HepG2 (cell line): ENCODE data around the gene PLCD4. TPM values are rescaled to one million over a fixed set of nuclear protein-coding genes. Genes with fewer than 3 reads are reported as not detected.

ENCODE experiments used
- ASH2L ChIP-seq: fragments of 300-600, 200-600 bp; sonication (generic); IDR thresholded peaks from 2 replicates; pipeline ENCODE4 v1.7.0; 2017; ENCODE audit warnings: low read depth, mild to moderate bottlenecking, moderate library complexity, mixed read lengths, low read length; ENCODE audit not compliant: insufficient read length
- CENPT ChIP-seq: sonication (generic); formaldehyde crosslinking; IDR thresholded peaks from 2 replicates; pipeline ENCODE4 v1.8.0; 2022; ENCODE audit warnings: low read depth, mild to moderate bottlenecking, moderate library complexity, missing genetic modification reagents
- HNRNPUL1 ChIP-seq: fragments of 200-400 bp; formaldehyde crosslinking; IDR thresholded peaks from 2 replicates; pipeline ENCODE4 v1.6.1; 2017; ENCODE audit warnings: low read depth, mild to moderate bottlenecking, low read length, moderate library complexity
- MAF1 ChIP-seq: sonication (generic); formaldehyde crosslinking; IDR thresholded peaks from 2 replicates; pipeline ENCODE4 v1.5.0; 2020; ENCODE audit warnings: missing genetic modification reagents, borderline replicate concordance
- PAF1 ChIP-seq: IDR thresholded peaks from 2 replicates; pipeline ENCODE4 v1.6.1; 2016; ENCODE audit warnings: missing genetic modification reagents, missing compliant biosample characterization
- PHF21A ChIP-seq: sonication (generic); formaldehyde crosslinking; IDR thresholded peaks from 2 replicates; pipeline ENCODE4 v1.5.0; 2020; ENCODE audit warnings: mild to moderate bottlenecking, missing genetic modification reagents
- PPARG ChIP-seq: conservative IDR thresholded peaks from 2 replicates; pipeline ENCODE4 v1.6.1; 2016; ENCODE audit warnings: missing biosample characterization, missing genetic modification reagents
- RAD51 ChIP-seq: fragments of 450-650 bp; IDR thresholded peaks from 2 replicates; pipeline ENCODE4 v1.6.1; 2016; ENCODE audit warnings: borderline replicate concordance
- ZBTB26 ChIP-seq: IDR thresholded peaks from 2 replicates; pipeline ENCODE4 v1.6.1; 2016; ENCODE audit warnings: missing compliant biosample characterization, missing genetic modification reagents, borderline replicate concordance
- ZBTB37 ChIP-seq: sonication (generic); formaldehyde crosslinking; IDR thresholded peaks from 2 replicates; pipeline ENCODE4 v1.4.0; 2020; ENCODE audit warnings: mild to moderate bottlenecking, missing genetic modification reagents
- ZBTB7B ChIP-seq: sonication (generic); formaldehyde crosslinking; IDR thresholded peaks from 2 replicates; pipeline ENCODE4 v1.4.0; 2020; ENCODE audit warnings: missing genetic modification reagents
- ZNF136 ChIP-seq: sonication (generic); formaldehyde crosslinking; IDR thresholded peaks from 2 replicates; pipeline ENCODE4 v1.8.1; 2022; ENCODE audit warnings: low read depth, mild to moderate bottlenecking, moderate library complexity, missing genetic modification reagents
- ZNF350 ChIP-seq: sonication (generic); formaldehyde crosslinking; IDR thresholded peaks from 2 replicates; pipeline ENCODE4 v1.4.0; 2020; ENCODE audit warnings: mild to moderate bottlenecking, low read depth, missing genetic modification reagents, borderline replicate concordance
- ZNF451 ChIP-seq: sonication (generic); formaldehyde crosslinking; IDR thresholded peaks from 2 replicates; pipeline ENCODE4 v1.5.0; 2020; ENCODE audit warnings: mild to moderate bottlenecking, missing genetic modification reagents
- ZNF709 ChIP-seq: sonication (generic); formaldehyde crosslinking; IDR thresholded peaks from 2 replicates; pipeline ENCODE4 v1.5.0; 2020; ENCODE audit warnings: mild to moderate bottlenecking, missing genetic modification reagents
- ZNF816 ChIP-seq: sonication (generic); formaldehyde crosslinking; IDR thresholded peaks from 2 replicates; pipeline ENCODE4 v1.8.0; 2022; ENCODE audit warnings: missing genetic modification reagents, mild to moderate bottlenecking, borderline replicate concordance
- polyA plus RNA-seq, 8 experiments: library from polyadenylated mRNA; depleted of rRNA in 3 of 8; stranded (reverse) in 7 of 8; unstranded in 1 of 8; fragments of >200 nt; fragmentation: Illumina TruSeq in 4 of 8; extraction: Trizol in 4 of 8; gene quantifications; 2 replicates each; pipeline versions ENCODE4 v1.2.1 to v1.2.3, GENCODE V29; 2011 to 2016; ENCODE audit warnings: low read depth in 4 of 8, missing spikeins in 1 of 8, mixed read lengths in 1 of 8; ENCODE audit not compliant: insufficient read depth in 1 of 8
- total RNA-seq, 5 experiments: library from RNA; depleted of rRNA; stranded (reverse); fragments of >200 nt; fragmentation: Illumina TruSeq; extraction: Trizol; gene quantifications; 2 replicates each; pipeline ENCODE4 v1.2.3, GENCODE V29; 2016; ENCODE audit warnings: low read depth in 1 of 5
- TF ChIP-seq, protein P1 (sequence below): sonication (generic); formaldehyde crosslinking; conservative IDR thresholded peaks from 2 replicates; pipeline ENCODE4 v1.4.0; 2020; ENCODE audit warnings: missing genetic modification reagents
- TF ChIP-seq, protein P2 (sequence below): sonication (generic); formaldehyde crosslinking; IDR thresholded peaks from 2 replicates; pipeline ENCODE4 v1.5.1; 2020; ENCODE audit warnings: mild to moderate bottlenecking, missing genetic modification reagents, borderline replicate concordance

Gene PLCD4
- total and polyA plus RNA-seq, 2 of the 13 experiments (the other 11 are each of a cell fraction or from before 2014, with no cell fraction given), result 0.26 TPM; not detected in 1

GRCh38 chr2:218568190-218569037, 39.3 kb upstream of the PLCD4 start, which contains the start of the genes CNOT9 and USP37 (continued):
- TF ChIP-seq, protein P1, sequence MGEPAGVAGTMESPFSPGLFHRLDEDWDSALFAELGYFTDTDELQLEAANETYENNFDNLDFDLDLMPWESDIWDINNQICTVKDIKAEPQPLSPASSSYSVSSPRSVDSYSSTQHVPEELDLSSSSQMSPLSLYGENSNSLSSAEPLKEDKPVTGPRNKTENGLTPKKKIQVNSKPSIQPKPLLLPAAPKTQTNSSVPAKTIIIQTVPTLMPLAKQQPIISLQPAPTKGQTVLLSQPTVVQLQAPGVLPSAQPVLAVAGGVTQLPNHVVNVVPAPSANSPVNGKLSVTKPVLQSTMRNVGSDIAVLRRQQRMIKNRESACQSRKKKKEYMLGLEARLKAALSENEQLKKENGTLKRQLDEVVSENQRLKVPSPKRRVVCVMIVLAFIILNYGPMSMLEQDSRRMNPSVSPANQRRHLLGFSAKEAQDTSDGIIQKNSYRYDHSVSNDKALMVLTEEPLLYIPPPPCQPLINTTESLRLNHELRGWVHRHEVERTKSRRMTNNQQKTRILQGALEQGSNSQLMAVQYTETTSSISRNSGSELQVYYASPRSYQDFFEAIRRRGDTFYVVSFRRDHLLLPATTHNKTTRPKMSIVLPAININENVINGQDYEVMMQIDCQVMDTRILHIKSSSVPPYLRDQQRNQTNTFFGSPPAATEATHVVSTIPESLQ (CRISPR knock-in tag), result peak; percentile 78; the same call in 1 of the 2 replicates
- TF ChIP-seq, protein P2, sequence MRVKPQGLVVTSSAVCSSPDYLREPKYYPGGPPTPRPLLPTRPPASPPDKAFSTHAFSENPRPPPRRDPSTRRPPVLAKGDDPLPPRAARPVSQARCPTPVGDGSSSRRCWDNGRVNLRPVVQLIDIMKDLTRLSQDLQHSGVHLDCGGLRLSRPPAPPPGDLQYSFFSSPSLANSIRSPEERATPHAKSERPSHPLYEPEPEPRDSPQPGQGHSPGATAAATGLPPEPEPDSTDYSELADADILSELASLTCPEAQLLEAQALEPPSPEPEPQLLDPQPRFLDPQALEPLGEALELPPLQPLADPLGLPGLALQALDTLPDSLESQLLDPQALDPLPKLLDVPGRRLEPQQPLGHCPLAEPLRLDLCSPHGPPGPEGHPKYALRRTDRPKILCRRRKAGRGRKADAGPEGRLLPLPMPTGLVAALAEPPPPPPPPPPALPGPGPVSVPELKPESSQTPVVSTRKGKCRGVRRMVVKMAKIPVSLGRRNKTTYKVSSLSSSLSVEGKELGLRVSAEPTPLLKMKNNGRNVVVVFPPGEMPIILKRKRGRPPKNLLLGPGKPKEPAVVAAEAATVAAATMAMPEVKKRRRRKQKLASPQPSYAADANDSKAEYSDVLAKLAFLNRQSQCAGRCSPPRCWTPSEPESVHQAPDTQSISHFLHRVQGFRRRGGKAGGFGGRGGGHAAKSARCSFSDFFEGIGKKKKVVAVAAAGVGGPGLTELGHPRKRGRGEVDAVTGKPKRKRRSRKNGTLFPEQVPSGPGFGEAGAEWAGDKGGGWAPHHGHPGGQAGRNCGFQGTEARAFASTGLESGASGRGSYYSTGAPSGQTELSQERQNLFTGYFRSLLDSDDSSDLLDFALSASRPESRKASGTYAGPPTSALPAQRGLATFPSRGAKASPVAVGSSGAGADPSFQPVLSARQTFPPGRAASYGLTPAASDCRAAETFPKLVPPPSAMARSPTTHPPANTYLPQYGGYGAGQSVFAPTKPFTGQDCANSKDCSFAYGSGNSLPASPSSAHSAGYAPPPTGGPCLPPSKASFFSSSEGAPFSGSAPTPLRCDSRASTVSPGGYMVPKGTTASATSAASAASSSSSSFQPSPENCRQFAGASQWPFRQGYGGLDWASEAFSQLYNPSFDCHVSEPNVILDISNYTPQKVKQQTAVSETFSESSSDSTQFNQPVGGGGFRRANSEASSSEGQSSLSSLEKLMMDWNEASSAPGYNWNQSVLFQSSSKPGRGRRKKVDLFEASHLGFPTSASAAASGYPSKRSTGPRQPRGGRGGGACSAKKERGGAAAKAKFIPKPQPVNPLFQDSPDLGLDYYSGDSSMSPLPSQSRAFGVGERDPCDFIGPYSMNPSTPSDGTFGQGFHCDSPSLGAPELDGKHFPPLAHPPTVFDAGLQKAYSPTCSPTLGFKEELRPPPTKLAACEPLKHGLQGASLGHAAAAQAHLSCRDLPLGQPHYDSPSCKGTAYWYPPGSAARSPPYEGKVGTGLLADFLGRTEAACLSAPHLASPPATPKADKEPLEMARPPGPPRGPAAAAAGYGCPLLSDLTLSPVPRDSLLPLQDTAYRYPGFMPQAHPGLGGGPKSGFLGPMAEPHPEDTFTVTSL (CRISPR knock-in tag), result peak; percentile 69; the same call in 1 of the 2 replicates
- TF ChIP-seq MAF1 (CRISPR knock-in tag) (peak; percentile 83; the same call in 1 of the 2 replicates), RAD51 (no peak), ASH2L (peak; percentile 96), PAF1 (CRISPR knock-in tag) (no peak), ZNF451 (CRISPR knock-in tag) (peak; percentile 99), CENPT (CRISPR knock-in tag) (peak; percentile 71; the same call in 1 of the 2 replicates), PHF21A (CRISPR knock-in tag) (peak; percentile 94; the same call in 1 of the 2 replicates), ZBTB37 (CRISPR knock-in tag) (peak; percentile 81; the same call in 1 of the 2 replicates), ZBTB26 (peak; percentile 82), ZNF350 (CRISPR knock-in tag) (peak; percentile 94), ZBTB7B (CRISPR knock-in tag) (no peak; the same call in 1 of the 2 replicates), ZNF136 (CRISPR knock-in tag) (peak; percentile 99), ZNF816 (CRISPR knock-in tag) (peak; percentile 99), PPARG (CRISPR knock-in tag) (peak; percentile 38), ZNF709 (CRISPR knock-in tag) (peak; percentile 96; the same call in 1 of the 2 replicates), HNRNPUL1 (no peak; the same call in 1 of the 2 replicates)
